ENCODE data around the gene TSSK3.

TSSK3 gene, protein sequence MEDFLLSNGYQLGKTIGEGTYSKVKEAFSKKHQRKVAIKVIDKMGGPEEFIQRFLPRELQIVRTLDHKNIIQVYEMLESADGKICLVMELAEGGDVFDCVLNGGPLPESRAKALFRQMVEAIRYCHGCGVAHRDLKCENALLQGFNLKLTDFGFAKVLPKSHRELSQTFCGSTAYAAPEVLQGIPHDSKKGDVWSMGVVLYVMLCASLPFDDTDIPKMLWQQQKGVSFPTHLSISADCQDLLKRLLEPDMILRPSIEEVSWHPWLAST

DNA sequence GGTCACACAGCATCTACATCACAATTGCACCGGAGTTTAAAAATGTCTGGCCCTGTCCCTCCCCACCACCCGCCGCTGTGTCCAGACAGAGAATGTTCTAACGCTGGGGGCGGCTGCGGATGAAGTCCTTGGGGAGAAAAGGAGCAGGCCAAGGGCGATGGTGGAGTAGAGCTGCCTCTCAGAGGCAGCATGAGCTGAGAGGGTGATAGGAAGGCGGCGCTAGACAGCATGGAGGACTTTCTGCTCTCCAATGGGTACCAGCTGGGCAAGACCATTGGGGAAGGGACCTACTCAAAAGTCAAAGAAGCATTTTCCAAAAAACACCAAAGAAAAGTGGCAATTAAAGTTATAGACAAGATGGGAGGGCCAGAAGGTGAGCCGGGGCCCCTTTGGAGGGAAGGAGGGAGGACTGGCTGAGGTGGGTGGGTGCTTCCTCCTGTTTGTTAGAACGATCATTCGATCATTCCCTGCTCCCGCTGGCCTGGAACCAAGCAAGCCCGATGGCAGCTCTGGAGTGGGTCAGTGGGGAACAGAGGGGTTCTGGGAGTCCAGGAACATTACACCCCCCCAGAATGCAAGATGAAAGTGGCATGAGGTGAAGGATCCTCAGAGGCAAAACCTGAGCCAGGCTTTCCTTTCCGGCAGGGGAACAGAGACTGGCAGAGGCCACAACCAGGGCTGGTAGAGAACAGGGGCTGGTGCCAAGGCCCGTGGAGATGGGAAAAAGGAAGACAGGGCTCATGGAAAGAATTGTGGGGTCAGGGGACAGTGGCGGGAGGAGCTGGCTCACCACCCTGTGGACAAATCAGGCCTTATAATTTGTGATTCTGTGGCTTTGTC, at the start of gene TSSK3, which contains the start of gene FAM229A:
Gene TSSK3 (plus strand): TSS at position 66 of the 840 bp plus-strand sequence. CDS start 163 bp downstream, at position 229.
Gene FAM229A (minus strand): TSS at position 12 of the 840 bp plus-strand sequence. CDS start 394 bp downstream, outside the sequence.
- DNase-seq, result no peak

DNA sequence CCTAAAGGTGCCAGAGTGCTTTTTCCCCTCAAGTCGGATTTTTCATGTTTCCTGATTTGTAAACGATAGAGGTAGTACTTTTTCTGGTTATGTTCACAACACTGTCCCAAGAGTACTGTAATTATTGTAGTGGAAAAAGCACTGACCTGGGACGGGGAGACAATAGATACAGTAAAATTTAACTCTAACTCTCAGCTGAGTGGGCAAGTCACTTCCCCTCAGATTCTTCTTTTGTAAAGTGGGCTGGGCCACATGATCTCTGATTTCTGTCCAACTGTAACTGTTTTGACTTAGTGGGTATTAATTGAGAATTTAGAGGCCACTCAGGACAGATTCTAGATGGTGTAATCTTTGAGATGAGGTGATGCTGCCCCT, 45.4 kb upstream of the TSSK3 start:
- DNase-seq, result no peak

DNA sequence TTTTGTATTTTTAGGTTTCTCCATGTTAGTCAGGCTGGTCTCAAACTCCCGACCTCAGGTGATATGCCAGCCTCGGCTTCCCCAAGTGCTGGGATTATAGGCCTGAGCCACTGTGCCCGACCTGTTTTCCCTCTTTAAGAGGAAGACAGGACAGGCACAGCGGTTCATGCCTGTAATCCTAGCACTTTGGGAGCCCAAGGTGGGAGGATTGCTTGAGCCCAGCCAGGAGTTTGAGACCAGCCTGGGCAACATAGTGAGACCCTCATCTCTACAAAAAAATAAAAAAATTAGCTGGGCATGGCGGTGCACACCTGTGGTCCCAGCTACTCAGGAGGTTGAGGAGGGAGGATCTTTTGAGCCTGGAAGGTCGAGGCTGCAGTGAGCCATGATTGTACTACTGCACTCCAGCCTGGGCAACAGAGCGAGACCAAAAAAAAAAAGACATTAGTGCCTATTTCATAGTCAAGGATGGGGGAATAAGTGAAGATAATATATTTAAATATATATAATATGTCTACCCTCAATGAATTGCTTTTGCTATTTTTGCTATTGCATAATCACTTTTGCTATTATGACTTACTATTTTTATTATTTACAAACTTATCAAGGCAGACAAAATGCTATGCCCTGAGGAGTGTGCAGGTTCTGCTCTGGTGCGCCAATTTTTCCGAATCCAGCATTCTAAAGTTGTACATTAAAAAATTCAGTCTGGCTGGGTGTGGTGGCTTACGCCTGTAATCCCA, 44.0 kb upstream of the TSSK3 start:
- no peak for DNase-seq

DNA sequence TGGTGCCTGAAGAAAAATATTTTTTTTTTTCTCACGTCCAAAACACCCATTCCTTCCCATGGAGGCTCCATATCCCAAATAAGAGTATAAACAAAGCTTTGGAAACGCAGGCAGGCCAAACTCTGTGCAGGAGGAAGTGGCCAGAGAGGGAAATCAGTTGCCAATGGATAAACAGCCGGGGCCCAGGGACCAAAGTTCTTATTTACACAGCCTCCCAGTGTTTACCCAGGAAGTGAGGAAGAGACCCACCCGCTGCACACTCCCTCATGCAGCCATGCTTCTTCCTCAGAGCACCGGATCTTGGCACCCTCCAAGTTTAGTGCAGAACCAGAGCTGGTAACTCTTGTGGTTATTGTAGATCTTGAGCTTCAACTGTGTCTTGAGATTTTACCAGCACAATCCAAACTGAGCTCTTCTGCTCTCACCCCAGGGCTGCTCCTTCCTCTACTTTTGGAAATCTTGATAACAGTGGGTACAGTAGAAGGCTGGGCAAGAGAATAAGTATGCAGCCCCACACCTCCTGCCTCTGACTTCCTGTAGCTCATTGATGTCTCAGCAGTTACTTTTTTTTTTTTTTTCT, 40.5 kb upstream of the TSSK3 start:
- DNase-seq, result peak; percentile 40

DNA sequence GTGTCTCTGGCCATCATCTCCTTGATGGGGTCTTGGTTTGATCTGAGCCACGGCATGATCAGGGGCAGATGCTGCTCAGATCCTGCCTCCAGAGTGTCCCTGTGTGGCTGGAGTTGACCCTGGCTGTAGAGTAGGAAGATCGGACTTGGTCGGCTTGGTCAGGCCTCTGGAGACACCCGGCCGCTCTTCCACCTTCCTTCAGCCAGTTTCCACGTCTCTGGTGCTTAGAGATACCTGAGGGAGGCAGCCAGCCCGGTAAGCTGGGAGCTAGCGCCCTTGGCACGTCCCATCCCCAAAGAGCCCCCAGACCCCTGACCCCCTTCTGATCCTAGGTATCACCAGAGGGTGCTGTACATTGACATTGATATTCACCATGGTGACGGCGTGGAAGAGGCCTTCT, 35.1 kb upstream of the TSSK3 start:
- no peak for DNase-seq

DNA sequence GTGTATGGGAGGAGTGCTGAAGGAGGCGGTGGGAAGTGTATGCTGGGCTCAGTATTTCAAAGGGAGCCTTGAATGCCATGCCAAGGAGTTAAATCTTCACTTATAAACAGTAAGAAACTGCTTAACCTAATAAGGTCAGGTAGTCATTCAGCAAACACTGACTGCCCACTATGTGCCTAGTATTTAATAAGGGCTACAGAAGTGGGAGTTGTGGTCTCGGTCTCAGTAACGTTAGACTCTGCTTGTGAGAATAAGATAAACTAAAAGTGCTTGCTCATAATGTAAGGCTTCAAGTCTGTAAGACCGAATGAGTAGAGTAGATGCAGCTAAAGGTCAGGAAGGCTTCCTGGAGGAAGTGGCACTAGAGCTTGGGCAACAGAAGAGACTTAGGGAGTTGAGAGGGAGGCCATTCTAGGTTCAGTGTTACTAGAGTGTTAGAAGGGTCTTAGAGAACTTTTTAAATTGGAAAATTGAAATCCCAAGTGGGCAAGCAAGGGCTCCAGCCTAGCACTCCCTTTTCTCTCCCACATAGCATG, 32.3 kb upstream of the TSSK3 start:
- DNase-seq, result no peak

DNA sequence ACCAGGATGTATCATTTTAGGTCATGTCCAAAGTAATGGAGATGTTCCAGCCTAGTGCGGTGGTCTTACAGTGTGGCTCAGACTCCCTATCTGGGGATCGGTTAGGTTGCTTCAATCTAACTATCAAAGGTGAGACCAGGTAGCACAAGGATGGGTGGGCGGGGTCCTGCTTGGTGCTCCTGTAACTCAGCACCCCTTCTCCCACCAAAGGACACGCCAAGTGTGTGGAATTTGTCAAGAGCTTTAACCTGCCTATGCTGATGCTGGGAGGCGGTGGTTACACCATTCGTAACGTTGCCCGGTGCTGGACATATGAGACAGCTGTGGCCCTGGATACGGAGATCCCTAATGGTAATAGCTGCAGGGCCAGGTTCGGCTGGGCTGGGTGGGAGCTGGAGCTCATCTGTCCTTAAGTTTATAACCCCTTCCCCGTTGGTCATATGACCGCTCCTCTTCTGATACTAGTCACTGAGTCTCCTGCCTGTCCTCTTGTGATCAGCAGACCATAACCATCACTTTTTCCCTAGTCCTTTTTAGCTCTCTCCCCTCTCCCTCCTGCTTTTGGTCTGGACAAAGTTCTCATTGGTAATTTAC, 31.7 kb upstream of the TSSK3 start:
- DNase-seq, result no peak

DNA sequence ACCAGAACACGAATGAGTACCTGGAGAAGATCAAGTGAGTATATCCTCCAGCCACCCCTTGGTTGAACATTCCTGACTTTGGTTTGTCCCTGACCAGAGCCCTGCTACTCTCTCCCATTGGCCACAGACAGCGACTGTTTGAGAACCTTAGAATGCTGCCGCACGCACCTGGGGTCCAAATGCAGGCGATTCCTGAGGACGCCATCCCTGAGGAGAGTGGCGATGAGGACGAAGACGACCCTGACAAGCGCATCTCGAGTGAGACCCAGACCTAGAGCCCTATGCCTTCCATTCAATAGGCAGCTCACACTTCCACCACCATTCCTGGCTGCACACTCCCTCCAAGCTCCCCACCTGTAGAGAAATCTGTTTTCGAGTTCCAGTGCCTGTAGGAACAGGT, 30.8 kb upstream of the TSSK3 start:
- no peak for DNase-seq

DNA sequence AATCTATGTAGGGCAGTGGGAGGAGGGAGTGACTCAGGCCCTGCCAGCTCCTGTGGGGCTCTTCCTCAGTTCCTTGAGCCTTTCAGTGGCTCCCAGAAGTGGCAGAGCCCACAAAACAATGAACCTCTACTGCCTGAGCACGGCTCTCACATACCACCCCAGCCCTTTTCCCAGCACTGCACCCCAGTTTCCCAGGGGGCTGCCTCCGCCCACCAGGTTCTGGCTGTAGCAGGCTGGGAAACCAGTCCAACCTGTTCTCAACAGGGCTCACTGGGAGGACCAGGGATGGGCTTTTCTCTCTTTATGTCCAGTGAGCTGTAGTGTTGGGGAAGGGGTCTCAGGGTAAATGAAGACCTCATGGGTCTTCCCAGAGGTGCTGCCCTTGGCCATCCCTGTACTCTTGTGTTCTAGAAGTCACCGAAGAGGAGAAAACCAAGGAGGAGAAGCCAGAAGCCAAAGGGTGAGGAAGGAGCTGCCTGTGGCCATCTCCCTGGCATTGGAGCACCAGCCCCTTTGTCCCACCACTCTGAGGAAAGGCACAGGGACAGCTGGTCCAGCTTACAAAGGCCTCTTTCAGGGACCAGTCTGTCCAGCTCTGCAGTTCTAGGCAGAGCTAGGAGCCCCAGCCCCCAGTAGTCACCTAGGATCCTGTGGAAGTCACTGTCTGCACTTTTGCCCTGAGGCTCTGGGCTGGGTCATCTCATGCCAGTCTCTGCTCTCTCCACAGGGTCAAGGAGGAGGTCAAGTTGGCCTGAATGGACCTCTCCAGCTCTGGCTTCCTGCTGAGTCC, 29.9 kb upstream of the TSSK3 start:
- no peak for DNase-seq

DNA sequence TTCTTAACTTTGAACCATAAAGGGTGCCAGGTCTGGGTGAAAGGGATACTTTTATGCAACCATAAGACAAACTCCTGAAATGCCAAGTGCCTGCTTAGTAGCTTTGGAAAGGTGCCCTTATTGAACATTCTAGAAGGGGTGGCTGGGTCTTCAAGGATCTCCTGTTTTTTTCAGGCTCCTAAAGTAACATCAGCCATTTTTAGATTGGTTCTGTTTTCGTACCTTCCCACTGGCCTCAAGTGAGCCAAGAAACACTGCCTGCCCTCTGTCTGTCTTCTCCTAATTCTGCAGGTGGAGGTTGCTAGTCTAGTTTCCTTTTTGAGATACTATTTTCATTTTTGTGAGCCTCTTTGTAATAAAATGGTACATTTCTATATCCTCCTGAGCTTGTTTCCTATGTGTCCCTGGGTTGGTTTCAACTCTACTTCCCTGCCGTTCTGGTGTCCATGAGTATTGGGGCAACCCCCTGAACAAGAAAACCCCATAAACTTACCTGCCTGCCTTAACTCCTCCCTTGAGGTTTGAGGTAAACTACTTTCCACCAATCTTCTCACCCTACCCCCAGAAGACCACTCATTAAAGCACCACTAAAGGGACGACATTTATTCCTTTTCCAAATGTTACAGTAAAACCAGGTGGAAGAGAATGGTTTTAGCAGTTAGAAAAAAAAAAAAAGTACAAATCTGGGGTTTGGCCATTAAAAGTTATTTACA, 28.9 kb upstream of the TSSK3 start:
- DNase-seq, result no peak

DNA sequence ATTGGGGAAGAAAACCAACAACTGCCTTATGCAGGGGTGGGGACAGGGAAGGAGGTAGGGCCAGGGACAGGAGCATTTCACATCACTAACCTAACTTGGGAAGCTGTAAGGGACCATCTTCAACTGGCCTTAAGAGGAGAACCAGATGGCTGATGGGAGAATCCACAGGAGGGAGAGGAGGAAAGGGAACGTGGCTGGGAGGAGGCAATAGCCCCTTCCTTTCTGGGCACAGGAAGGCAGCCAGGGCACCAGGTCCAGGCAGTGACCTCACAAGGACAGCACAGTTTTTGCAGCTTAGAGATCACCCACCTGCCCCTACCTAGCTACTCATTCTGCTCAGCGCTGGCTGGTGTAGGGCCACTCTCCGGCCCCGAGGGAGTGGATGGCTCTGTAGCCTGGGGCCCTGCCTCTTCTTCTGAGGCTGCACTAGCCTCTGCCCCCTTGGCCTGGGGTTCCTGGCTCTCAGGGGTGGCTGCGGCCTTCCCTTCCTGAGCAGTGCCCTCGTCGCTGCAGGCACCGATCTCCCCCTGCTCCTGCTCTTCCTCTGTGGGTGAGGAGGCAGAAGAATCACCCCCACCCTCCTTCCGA, 28.0 kb upstream of the TSSK3 start:
- DNase-seq, result no peak

DNA sequence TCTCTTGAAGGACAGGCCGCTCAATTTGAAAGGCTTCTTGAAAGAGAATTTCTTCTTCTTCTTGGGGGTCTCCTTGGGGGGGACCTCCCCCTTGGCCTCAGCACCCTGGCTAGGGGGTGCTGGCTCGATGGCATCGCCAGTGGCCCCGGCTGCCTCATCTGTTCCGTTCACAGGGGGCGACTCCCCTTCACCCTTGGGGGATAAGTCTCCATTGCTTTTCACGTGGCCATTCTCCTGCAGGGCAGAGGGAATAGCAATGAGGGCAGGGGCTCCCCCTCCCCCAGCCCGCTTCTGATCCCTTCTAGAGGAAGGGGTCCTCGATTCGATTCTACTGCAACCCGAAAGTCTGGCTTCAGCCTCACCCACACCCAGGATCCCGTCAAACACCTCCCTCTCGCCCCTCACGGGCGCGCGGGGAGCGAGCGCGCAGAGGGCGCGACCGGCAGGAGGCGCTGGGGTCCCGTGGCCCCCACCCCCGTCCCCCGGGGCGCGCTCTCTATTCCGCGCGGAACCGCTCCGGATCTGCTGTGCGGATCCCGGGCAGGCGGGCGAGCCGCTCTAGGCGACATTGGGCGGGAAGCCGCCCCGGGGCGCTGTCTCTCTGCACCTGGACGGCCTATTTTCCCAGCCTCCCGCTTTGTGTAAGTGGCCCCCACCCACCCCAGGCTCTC, 27.3 kb upstream of the TSSK3 start:
- peak; percentile 57 for DNase-seq

DNA sequence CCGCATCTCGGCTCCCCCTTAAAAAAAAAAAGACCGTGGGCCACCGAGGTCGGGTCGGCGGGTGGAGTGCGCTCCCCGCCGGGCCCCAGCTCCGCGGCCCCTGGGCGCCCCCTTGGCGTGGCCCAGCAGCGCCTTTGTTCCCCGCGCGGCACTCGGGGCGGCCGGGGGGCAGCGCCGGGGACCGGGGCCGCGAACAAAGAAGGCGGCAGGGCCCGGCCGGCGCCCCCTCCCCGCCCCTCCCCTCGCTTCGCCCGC, 26.9 kb upstream of the TSSK3 start:
- DNase-seq, result no peak

DNA sequence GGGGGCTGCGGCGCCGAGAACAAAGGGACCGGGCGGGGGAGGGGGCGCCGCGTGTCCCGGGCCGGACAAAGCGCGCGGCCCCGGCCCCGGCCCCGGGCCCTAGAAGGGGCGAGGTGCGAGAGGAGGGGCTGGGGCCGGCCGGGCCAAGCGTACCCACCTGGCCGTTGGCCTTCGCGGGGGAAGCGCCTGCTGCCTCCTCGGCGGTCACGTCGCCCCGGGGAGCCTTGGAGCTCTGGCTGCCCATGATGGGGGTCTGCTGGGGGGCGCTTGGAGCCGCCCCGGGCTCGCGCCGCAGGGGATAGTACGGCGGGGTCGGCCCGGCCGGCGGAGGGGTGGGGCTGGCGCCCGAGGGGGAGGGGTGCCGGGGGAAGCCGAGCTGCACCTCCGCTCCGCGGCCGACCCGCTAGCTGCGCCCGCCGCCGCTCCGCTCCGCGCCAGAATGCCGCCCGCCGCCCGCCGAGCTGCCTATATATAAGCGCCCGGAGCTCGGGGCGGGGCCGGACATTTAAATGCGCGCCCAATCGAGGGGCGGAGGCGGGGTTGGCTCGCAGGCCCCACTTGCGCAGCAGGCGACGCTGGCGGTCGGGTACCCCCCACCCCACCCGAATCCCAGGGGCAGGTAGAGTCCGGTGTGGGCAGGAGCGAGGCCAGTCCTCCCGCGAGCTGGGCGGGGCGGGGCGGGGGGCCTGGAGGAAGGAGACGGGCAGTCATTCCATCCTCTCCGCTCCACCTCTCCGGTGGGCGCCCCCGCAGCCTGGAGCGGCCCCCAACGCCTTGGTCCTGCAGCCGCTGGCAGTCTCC, 26.3 kb upstream of the TSSK3 start, which contains the start of gene MARCKSL1:
Gene MARCKSL1 (minus strand): TSS at position 444 of the 801 bp plus-strand sequence. CDS start 200 bp downstream, at position 244.
- peak; percentile 81 for DNase-seq

DNA sequence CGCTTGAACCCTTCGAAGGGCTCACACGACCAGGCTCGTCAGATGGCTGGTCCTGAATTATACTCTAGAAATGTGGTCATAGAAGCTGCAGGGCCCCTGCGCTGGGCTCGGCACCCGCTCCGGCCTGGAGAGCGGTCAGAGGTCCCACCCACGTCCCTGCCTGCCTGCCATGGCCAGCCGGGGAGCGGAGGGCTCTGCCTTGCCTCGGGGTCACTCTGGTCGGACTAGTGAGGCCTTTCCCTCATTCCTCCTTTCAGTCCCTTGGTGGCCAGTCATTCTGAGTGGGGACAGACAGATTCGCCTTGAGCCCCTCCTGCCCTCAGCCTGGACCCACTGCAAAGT, 25.8 kb upstream of the TSSK3 start:
- DNase-seq, result no peak

DNA sequence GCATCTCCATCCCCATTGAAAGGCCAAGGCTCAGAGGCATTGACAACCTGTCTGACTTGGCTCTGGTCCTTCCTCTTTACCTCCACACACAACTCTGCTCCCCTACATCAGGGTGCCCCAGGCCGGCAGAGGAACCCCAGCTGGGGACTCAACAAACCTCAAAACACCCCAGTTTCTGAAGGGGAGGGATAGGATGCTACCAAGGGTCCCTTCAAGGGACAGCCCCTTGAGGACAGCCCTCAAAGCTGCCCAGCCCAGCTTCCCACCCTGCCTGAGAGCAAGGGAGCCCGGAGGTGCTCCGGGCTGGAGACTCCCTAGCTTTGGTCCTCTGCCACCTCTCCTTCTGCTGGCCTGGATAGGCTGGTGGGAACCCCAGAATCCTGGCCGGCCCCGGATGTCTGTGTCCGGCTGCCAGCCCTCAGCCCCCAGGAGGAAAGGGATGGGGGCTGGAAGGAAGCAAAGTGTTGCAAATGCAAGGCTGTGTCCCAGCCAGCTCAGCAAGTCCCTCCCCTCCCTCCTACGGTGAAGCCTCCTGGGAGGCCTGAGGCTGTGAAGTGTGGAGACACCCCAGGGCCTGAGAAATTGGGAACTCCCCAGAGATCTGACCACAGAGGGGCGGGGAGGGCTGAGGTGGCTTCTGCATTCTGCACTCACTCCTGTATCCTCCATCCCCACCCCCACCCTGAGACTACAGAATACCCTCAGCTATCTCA, 25.2 kb upstream of the TSSK3 start:
- peak; percentile 71 for DNase-seq

DNA sequence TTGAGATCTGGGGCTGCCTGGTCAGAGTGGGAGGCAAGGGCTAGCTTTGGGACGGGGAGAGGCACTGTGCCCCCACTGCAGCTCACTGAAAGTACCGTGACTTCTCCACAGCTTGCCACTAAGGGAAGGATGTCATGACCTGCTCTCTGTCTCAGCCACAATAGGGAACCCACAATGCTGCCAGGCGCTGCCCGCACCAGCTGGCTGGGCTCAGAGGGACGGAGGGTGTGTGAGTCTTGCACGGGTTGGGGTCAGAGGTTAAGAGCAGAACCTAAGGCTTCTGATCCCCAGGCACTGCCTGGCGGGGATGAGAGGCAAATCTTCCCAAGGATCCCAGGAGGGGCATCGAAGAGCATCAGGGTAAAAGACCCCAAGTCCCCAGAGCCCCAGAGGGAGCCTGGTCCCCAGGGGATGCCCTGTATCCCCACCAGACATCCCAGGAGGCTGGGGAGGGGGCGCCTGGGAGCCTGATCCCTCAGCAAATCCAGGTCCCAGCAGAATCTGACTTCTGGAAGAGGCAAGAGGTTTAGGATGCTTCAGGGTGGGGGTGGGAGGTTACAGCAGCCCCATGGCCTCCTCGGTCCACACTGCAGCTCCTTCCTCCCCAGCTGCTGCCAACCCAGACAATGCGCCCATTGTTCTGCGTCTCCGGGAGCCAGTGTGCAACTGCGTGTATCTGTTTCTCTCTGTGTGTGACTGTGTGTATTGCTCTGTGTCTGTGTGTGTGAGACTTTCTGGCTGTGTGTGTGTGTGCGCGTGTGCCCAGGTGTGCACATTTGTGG, 24.3 kb upstream of the TSSK3 start:
- DNase-seq, result peak; percentile 41

DNA sequence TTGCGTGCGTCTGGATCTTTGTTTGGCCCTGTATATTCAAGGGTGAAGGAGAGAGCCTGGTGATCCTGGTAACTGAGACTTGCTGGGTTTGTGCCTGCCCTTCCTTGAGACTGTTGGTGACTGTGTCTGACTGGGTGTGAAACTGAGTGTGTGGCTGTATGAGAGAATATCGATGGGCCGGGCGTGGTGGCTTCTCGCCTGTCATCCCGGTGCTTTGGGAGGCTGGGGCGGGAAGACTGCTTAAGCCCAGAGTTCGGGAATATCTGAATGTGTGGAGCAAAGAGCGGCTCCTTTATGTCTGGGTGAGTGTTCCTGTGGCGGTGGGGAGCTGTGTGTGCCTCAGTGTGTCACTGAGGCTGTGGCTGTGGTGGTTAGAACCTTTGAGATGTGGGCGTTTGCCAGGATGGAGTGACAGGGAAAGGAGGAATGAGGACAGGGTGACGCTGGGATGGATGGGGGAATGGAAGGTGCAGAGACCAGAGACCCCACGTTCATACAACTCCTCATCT, 23.6 kb upstream of the TSSK3 start:
- DNase-seq, result no peak
